H1 (cell line): ENCODE data around the gene TANC1. TPM values are rescaled to one million over a fixed set of nuclear protein-coding genes. Genes with fewer than 3 reads are reported as not detected.

Experiments used
- CTCF ChIA-PET: fragments of 300-600 bp; sonication (Branson Sonifier 250); formaldehyde crosslinking; loops from one replicate; lab custom pipeline; 2021; ENCODE audit not compliant: partially characterized antibody; lab: Charles Lee
- POLR2A ChIA-PET: fragments of 300-600 bp; sonication (Branson Sonifier 250); formaldehyde crosslinking; loops from one replicate; lab custom pipeline; 2021; ENCODE audit warnings: inconsistent platforms; ENCODE audit not compliant: partially characterized antibody; lab: Charles Lee
- DNase-seq, 2 experiments: peaks; one replicate each; pipeline versions ENCODE4 v3.0.0 to v3.0.0-alpha.2; 2010 to 2022; ENCODE audit warnings: low spot score in 2 of 2, low read depth in 1 of 2, mixed read lengths in 1 of 2
- FAIRE-seq: peaks from 2 replicates; lab custom pipeline; 2011; peaks lifted over from hg19 to GRCh38; lab: Jason Lieb, UNC
- H2AFZ ChIP-seq: 2 replicates; pipeline ENCODE4 v1.8.1; 2012; ENCODE audit warnings: low read length, inconsistent platforms
- H2AK5ac ChIP-seq: 2 replicates; pipeline ENCODE4 v1.6.1; 2013; ENCODE audit warnings: low read depth, low read length
- H2BK120ac ChIP-seq: replicated peaks from 2 replicates; pipeline ENCODE3; 2013; ENCODE audit warnings: low read depth, low read length, inconsistent platforms
- H2BK12ac ChIP-seq: 2 replicates; pipeline ENCODE4 v1.6.1; 2013; ENCODE audit warnings: low read depth, low read length
- H2BK15ac ChIP-seq: 2 replicates; pipeline ENCODE4 v1.6.1; 2013; ENCODE audit warnings: low read length
- H2BK20ac ChIP-seq: 2 replicates; pipeline ENCODE4 v1.6.1; 2013; ENCODE audit warnings: low read length
- H2BK5ac ChIP-seq: 2 replicates; pipeline ENCODE4 v1.6.1; 2013; ENCODE audit warnings: low read depth, low read length
- H3K14ac ChIP-seq: 2 replicates; pipeline ENCODE4 v1.6.1; 2013; ENCODE audit warnings: inconsistent platforms; ENCODE audit not compliant: insufficient read length
- H3K18ac ChIP-seq: 2 replicates; pipeline ENCODE4 v1.6.1; 2013; ENCODE audit warnings: low read length; ENCODE audit errors: extremely low read depth
- H3K23ac ChIP-seq: 2 replicates; pipeline ENCODE4 v1.6.1; 2013; ENCODE audit warnings: inconsistent platforms; ENCODE audit not compliant: insufficient read length
- H3K23me2 ChIP-seq: 2 replicates; pipeline ENCODE4 v1.6.1; 2013; ENCODE audit warnings: low read depth, low read length
- H3K27ac ChIP-seq: 2 replicates; pipeline ENCODE4 v1.6.1; 2011; ENCODE audit warnings: low read depth, low read length, inconsistent platforms
- H3K27me3 ChIP-seq, 4 experiments: replicated peaks in 1 of 4; 1 replicate in 1 of 4; 2 replicates in 3 of 4; pipeline versions ENCODE4 v1.6.1 to v1.8.1; 2011 to 2013; ENCODE audit warnings: low read length in 3 of 4, mild to moderate bottlenecking in 3 of 4, inconsistent platforms in 2 of 4, mixed read lengths in 2 of 4, moderate library complexity in 1 of 4; ENCODE audit not compliant: control insufficient read depth in 3 of 4, insufficient read depth in 3 of 4; ENCODE audit errors: extremely low read depth in 1 of 4
- H3K36me3 ChIP-seq, 4 experiments: 2 replicates each; pipeline versions ENCODE4 v1.6.1 to v1.8.1; 2011 to 2013; ENCODE audit warnings: mild to moderate bottlenecking in 4 of 4, low read length in 3 of 4, moderate library complexity in 2 of 4, control low read depth in 1 of 4, inconsistent platforms in 1 of 4; ENCODE audit not compliant: insufficient read depth in 4 of 4, control insufficient read depth in 2 of 4
- H3K4ac ChIP-seq: replicated peaks from 2 replicates; pipeline ENCODE3; 2013; ENCODE audit warnings: low read length, low read depth, mixed read lengths, inconsistent platforms; ENCODE audit not compliant: insufficient read length
- H3K4me1 ChIP-seq, 4 experiments: replicated peaks in 1 of 4; 1 replicate in 1 of 4; 2 replicates in 3 of 4; pipeline versions ENCODE4 v1.6.1 to v1.8.1; 2011 to 2013; ENCODE audit warnings: low read length in 3 of 4, inconsistent platforms in 2 of 4, mixed read lengths in 1 of 4; ENCODE audit not compliant: insufficient read depth in 4 of 4, control insufficient read depth in 3 of 4
- H3K4me2 ChIP-seq, 2 experiments: 2 replicates each; pipeline versions ENCODE4 v1.6.1 to v1.8.1; 2011 to 2013; ENCODE audit warnings: low read depth in 2 of 2, low read length in 2 of 2, control low read depth in 1 of 2, inconsistent platforms in 1 of 2, mild to moderate bottlenecking in 1 of 2; ENCODE audit not compliant: insufficient read depth in 1 of 2
- H3K4me3 ChIP-seq, 4 experiments: fragments of 200-600, 300-600 bp in 1 of 4; sonication (generic), shearing (Covaris generic), sonication (Bioruptor Twin) in 1 of 4; 2 replicates each; pipeline versions ENCODE4 v1.5.1 to v1.8.1; 2011 to 2016; ENCODE audit warnings: low read length in 4 of 4, low read depth in 3 of 4, control low read depth in 2 of 4, inconsistent platforms in 2 of 4, mild to moderate bottlenecking in 2 of 4, mixed read lengths in 1 of 4, moderate library complexity in 1 of 4; ENCODE audit not compliant: insufficient read depth in 2 of 4; ENCODE audit errors: extremely low read depth in 1 of 4
- H3K56ac ChIP-seq: replicated peaks from 2 replicates; pipeline ENCODE3; 2013; ENCODE audit warnings: low read depth, mild to moderate bottlenecking, mixed read lengths, low read length, inconsistent platforms; ENCODE audit not compliant: insufficient read length
- H3K79me1 ChIP-seq: 2 replicates; pipeline ENCODE4 v1.6.1; 2013; ENCODE audit warnings: low read depth, low read length, control low read depth
- H3K79me2 ChIP-seq, 2 experiments: 2 replicates each; pipeline versions ENCODE4 v1.6.1 to v1.8.1; 2012 to 2013; ENCODE audit warnings: low read length in 2 of 2, mild to moderate bottlenecking in 2 of 2, inconsistent platforms in 1 of 2; ENCODE audit not compliant: insufficient read depth in 2 of 2, control insufficient read depth in 1 of 2
- H3K9ac ChIP-seq, 4 experiments: replicated peaks in 1 of 4; 1 replicate in 1 of 4; 2 replicates in 3 of 4; pipeline versions ENCODE4 v1.6.1 to v1.8.1; 2011 to 2013; ENCODE audit warnings: low read depth in 3 of 4, low read length in 3 of 4, control low read depth in 2 of 4, mild to moderate bottlenecking in 2 of 4, moderate library complexity in 2 of 4, inconsistent platforms in 1 of 4; ENCODE audit errors: extremely low read depth in 1 of 4
- H3K9me3 ChIP-seq, 2 experiments: 2 replicates each; pipeline versions ENCODE4 v1.6.1 to v1.8.1; 2012 to 2013; ENCODE audit warnings: mild to moderate bottlenecking in 2 of 2, moderate library complexity in 2 of 2, control low read depth in 1 of 2, inconsistent platforms in 1 of 2, low read depth in 1 of 2, low read length in 1 of 2, mixed read lengths in 1 of 2; ENCODE audit not compliant: insufficient read depth in 2 of 2
- H4K20me1 ChIP-seq, 2 experiments: replicated peaks in 1 of 2; 2 replicates each; pipeline versions ENCODE3 to v1.8.1; 2011 to 2013; ENCODE audit warnings: inconsistent platforms in 2 of 2, low read length in 2 of 2, mild to moderate bottlenecking in 1 of 2; ENCODE audit not compliant: insufficient read depth in 2 of 2, control insufficient read depth in 1 of 2
- H4K5ac ChIP-seq: 2 replicates; pipeline ENCODE4 v1.6.1; 2013; ENCODE audit warnings: low read length, low read depth, mixed read lengths, inconsistent platforms; ENCODE audit not compliant: insufficient read length
- H4K8ac ChIP-seq: 2 replicates; pipeline ENCODE4 v1.8.0; 2013; ENCODE audit warnings: mild to moderate bottlenecking, moderate library complexity, low read length, inconsistent platforms; ENCODE audit not compliant: insufficient read depth; ENCODE audit errors: extremely low read depth
- H4K91ac ChIP-seq: replicated peaks from 2 replicates; pipeline ENCODE3; 2013; ENCODE audit warnings: low read length, mixed read lengths, inconsistent platforms; ENCODE audit not compliant: insufficient read length
- CREB1 ChIP-seq: IDR thresholded peaks from 2 replicates; pipeline ENCODE4 v1.6.1; 2012; ENCODE audit warnings: inconsistent platforms
- JUN ChIP-seq: IDR thresholded peaks from 2 replicates; pipeline ENCODE4 v1.6.1; 2011; ENCODE audit warnings: low read depth, mild to moderate bottlenecking, improper control_type of control experiment, low read length
- JUND ChIP-seq: IDR thresholded peaks from 2 replicates; pipeline ENCODE4 v1.6.1; 2011; ENCODE audit warnings: mild to moderate bottlenecking, improper control_type of control experiment, low read length
- KDM5A ChIP-seq: fragments of 200-600 bp; IDR thresholded peaks from 2 replicates; pipeline ENCODE4 v1.7.1; 2012; ENCODE audit warnings: mild to moderate bottlenecking, low read length, inconsistent platforms, mixed read lengths
- NRF1 ChIP-seq: IDR thresholded peaks from 2 replicates; pipeline ENCODE4 v1.6.1; 2011; ENCODE audit warnings: mild to moderate bottlenecking, low read depth, low read length, improper control_type of control experiment
- SP1 ChIP-seq: IDR thresholded peaks from 2 replicates; pipeline ENCODE4 v1.6.1; 2011; ENCODE audit warnings: low read depth, low read length
- TCF12 ChIP-seq: IDR thresholded peaks from 2 replicates; pipeline ENCODE4 v1.6.1; 2011; ENCODE audit warnings: low read depth, mild to moderate bottlenecking, low read length
- USF2 ChIP-seq: IDR thresholded peaks from 2 replicates; pipeline ENCODE4 v1.6.1; 2011; ENCODE audit warnings: low read length, improper control_type of control experiment
- WGBS, 2 experiments: shearing (Covaris generic) in 1 of 2; methylation state at CpG; one replicate each; pipeline versions ENCODE4 v1.1.6 to v1.1.7; 2013 to 2015; ENCODE audit warnings: low lambda C conversion rate in 2 of 2, mixed read lengths in 2 of 2, inconsistent platforms in 1 of 2, low coverage in 1 of 2, missing lambda C conversion rate in 1 of 2; ENCODE audit not compliant: insufficient replicate concordance in 2 of 2, insufficient coverage in 1 of 2, insufficient read length in 1 of 2; ENCODE audit errors: extremely low coverage in 1 of 2, missing lambda C conversion rate in 1 of 2; 5-methylcytosine and 5-hydroxymethylcytosine counted together
- polyA plus RNA-seq, 7 experiments: library from polyadenylated mRNA; depleted of rRNA in 3 of 7; stranded (reverse) in 5 of 7; unstranded in 2 of 7; fragments of >200 nt in 5 of 7; fragments of 200-250 nt in 2 of 7; gene quantifications; 1 replicate in 5 of 7; 2 replicates in 1 of 7; 4 replicates in 1 of 7; pipeline versions ENCODE4 v1.2.1 to v1.2.3, GENCODE V29; 2011 to 2013; ENCODE audit warnings: missing spikeins in 2 of 7, mixed read lengths in 2 of 7
- total RNA-seq: library from RNA; stranded (reverse); fragmentation: NEBNext Ultra II Directional; extraction: Animal tissue kit (Norgen Biotek cat#: 25700); gene quantifications from 2 replicates; pipeline ENCODE4 v1.2.1, GENCODE V29; 2021

The TANC1 gene
- total and polyA plus RNA-seq, 2 of the 8 experiments (the other 6 are each of a cell fraction or from before 2014, with no cell fraction given): 4.1 to 7.6 TPM

GRCh38 chr2:159270744-159271379 lies 302.4 kb downstream of the TANC1 start:
- Histone ChIP-seq H4K5ac (no peak overlapping the region), H3K27ac (no peak overlapping the region), H2AK5ac (no peak overlapping the region), H2BK15ac (no peak overlapping the region), H2BK5ac (no peak overlapping the region), H4K20me1 (no peaks in the 10 kb centered on the region), H2BK12ac (no peak overlapping the region), H3K9me3 (no peaks in the 10 kb centered on the region), H2AFZ (no peak overlapping the region), H3K9ac (no peak overlapping the region), H3K79me2 (no peaks in the 10 kb centered on the region), H3K14ac (no peak overlapping the region), H4K8ac (no peak overlapping the region), H3K56ac (no peak overlapping the region), H3K36me3 (peaks cover 0 to 4% (median 0%) of the 10 kb centered on the region in 4 experiments; a peak in 2 of 8 replicates), H3K4me1 (no peaks in the 10 kb centered on the region), H2BK20ac (no peak overlapping the region), H3K23ac (no peak overlapping the region), H3K18ac (no peak overlapping the region), H3K79me1 (no peaks in the 10 kb centered on the region), H3K4me2 (no peak overlapping the region), H3K4me3 (no peak overlapping the region), H3K4ac (no peak overlapping the region), H3K23me2 (no peaks in the 10 kb centered on the region; the same call in 1 of the 2 replicates), H4K91ac (no peak overlapping the region), H3K27me3 (no peaks in the 10 kb centered on the region)
- FAIRE-seq (no peak), DNase-seq (no peak)
- ChIA-PET CTCF (no interaction called here), POLR2A (no interaction called here)
- WGBS, 2 experiments: 91% methylated on average over 4 of the region's 4 CpGs; no CpG with 5 or more reads in 1 of the 2 experiments
- no peak for TF ChIP-seq SP1
- TF ChIP-seq JUND: no peak
- TF ChIP-seq KDM5A: no peak
- TF ChIP-seq CREB1: no peak
- no peak for TF ChIP-seq NRF1
- no peak for TF ChIP-seq JUN
- TF ChIP-seq USF2: no peak
- TF ChIP-seq TCF12: no peak
- TF ChIP-seq, all 59 proteins: peak for 0
- no peak overlapping the region for H2BK120ac ChIP-seq
